NCI-H2107 treated with DMSO at 0.1 percent for 48 hours (cell line): ENCODE results near the gene ANKRD55.
"Not testable (repeated sequence)": the region's sequence is repeated elsewhere in the genome, so short reads cannot be mapped to it uniquely, and the experiment has no call there.

Experiments used
- DNase-seq: peaks from one replicate; lab custom pipeline; 2025; ENCODE audit not compliant: unreplicated experiment; lab: John Stamatoyannopoulos, UW

ANKRD55 gene

GRCh38 chr5:56147106-56147505 is 86.0 kb downstream of the ANKRD55 start:
- no peak for DNase-seq

GRCh38 chr5:56146674-56147073 is 86.5 kb downstream of the ANKRD55 start:
- DNase-seq = no peak

- no peak for DNase-seq
These were observed 87.6 kb downstream of the ANKRD55 start for GRCh38 chr5:56145511-56145910.

- DNase-seq = no peak
These were observed 88.0 kb downstream of the ANKRD55 start for GRCh38 chr5:56145106-56145505.

- no peak for DNase-seq
These were observed 88.9 kb downstream of the ANKRD55 start for GRCh38 chr5:56144211-56144610.

GRCh38 chr5:56143373-56143714 is 89.8 kb downstream of the ANKRD55 start:
- no peak for DNase-seq

- DNase-seq = peak; percentile 17
These were observed 90.3 kb downstream of the ANKRD55 start for GRCh38 chr5:56142614-56143372.

- DNase-seq = no peak
These were observed 90.9 kb downstream of the ANKRD55 start for GRCh38 chr5:56142233-56142613.

- DNase-seq = no peak
These were observed 93.1 kb downstream of the ANKRD55 start for GRCh38 chr5:56140073-56140472.

- no peak for DNase-seq
These were observed 102.5 kb downstream of the ANKRD55 start for GRCh38 chr5:56130664-56131063.

GRCh38 chr5:56129288-56129687 is 103.8 kb downstream of the ANKRD55 start:
- DNase-seq = no peak

GRCh38 chr5:56128113-56128512 is 105.0 kb downstream of the ANKRD55 start:
- DNase-seq = no peak

GRCh38 chr5:56126487-56127179 is 106.5 kb downstream of the ANKRD55 start:
- no peak for DNase-seq

GRCh38 chr5:56123531-56124243 is 109.4 kb downstream of the ANKRD55 start:
- no peak for DNase-seq

GRCh38 chr5:56122360-56122985 is 110.7 kb downstream of the ANKRD55 start:
- DNase-seq = not testable (repeated sequence)

GRCh38 chr5:56119050-56119449 is 114.1 kb downstream of the ANKRD55 start:
- DNase-seq = no peak

GRCh38 chr5:56116599-56117141 is 116.5 kb downstream of the ANKRD55 start:
- DNase-seq = no peak

- DNase-seq = no peak
These were observed 117.5 kb downstream of the ANKRD55 start for GRCh38 chr5:56115589-56115988.

- DNase-seq = peak; percentile 30
These were observed 120.5 kb downstream of the ANKRD55 start for GRCh38 chr5:56112526-56113121.

- no peak for DNase-seq
These were observed 121.7 kb downstream of the ANKRD55 start for GRCh38 chr5:56111404-56111781.
